BE2C (cell line): ENCODE results near the gene ZDHHC16.

Experiments
- DNase-seq: peaks from one replicate; pipeline ENCODE4 v3.0.0-alpha.2; 2020
- H3K27me3 ChIP-seq: fragments of 250-450 bp; sonication (Bioruptor Pico); 2 replicates; pipeline ENCODE4 v1.5.1; 2020; ENCODE audit warnings: mild to moderate bottlenecking
- H3K36me3 ChIP-seq: fragments of 250-450 bp; sonication (Bioruptor Pico); 2 replicates; pipeline ENCODE4 v1.5.1; 2020; ENCODE audit warnings: mild to moderate bottlenecking
- H3K4me1 ChIP-seq: fragments of 250-450 bp; sonication (Bioruptor Pico); 2 replicates; pipeline ENCODE4 v1.5.1; 2020
- H3K4me3 ChIP-seq: 2 replicates; pipeline ENCODE4 v1.5.1; 2011; ENCODE audit warnings: low read depth, low read length
- H3K9me3 ChIP-seq: fragments of 250-450 bp; sonication (Bioruptor Pico); 2 replicates; pipeline ENCODE4 v1.5.1; 2020
- CTCF ChIP-seq: IDR thresholded peaks from 2 replicates; pipeline ENCODE4 v1.5.1; 2012; ENCODE audit warnings: mild to moderate bottlenecking, low read depth, low read length

The ZDHHC16 gene

DNA sequence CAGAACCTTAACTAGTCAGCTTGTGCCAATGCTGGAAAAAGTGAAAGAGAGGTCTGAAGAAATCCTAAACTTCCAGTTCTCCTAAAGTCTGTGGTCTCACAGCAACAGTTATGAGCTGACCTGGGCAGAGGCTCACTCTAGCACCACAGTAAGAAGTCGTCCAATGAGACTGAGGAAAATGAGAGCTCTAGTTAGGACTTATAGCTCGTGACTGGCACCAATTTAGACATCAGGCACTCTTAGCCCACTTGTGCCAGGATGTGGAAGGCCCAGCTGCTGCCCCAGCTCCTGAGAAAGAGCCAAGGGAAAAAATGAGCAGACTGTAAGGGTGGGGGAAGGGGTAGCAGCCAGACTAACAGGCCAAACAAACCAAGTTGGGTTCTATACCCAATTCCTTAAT lies 44.6 kb downstream of the ZDHHC16 start:
- DNase-seq: no peak

GRCh38 chr10:97494151-97494550 lies 48.2 kb downstream of the ZDHHC16 start:
- DNase-seq: no peak
- Histone ChIP-seq H3K4me1 (no peaks in the 10 kb centered on the region), H3K9me3 (no peaks in the 10 kb centered on the region), H3K4me3 (no peak overlapping the region), H3K27me3 (peaks cover under 1% of the 10 kb centered on the region; the same call in 1 of the 2 replicates), H3K36me3 (peaks cover 7% of the 10 kb centered on the region)
- no peak for TF ChIP-seq CTCF

More for the DNA sequence above, 44.6 kb downstream of the ZDHHC16 start:
- no peak overlapping the region for H3K4me3 ChIP-seq
- no peak for TF ChIP-seq CTCF
- no peaks in the 10 kb centered on the region for H3K4me1 ChIP-seq
- no peaks in the 10 kb centered on the region for H3K27me3 ChIP-seq
- peaks cover 7% of the 10 kb centered on the region for H3K36me3 ChIP-seq
- no peaks in the 10 kb centered on the region for H3K9me3 ChIP-seq

DNA sequence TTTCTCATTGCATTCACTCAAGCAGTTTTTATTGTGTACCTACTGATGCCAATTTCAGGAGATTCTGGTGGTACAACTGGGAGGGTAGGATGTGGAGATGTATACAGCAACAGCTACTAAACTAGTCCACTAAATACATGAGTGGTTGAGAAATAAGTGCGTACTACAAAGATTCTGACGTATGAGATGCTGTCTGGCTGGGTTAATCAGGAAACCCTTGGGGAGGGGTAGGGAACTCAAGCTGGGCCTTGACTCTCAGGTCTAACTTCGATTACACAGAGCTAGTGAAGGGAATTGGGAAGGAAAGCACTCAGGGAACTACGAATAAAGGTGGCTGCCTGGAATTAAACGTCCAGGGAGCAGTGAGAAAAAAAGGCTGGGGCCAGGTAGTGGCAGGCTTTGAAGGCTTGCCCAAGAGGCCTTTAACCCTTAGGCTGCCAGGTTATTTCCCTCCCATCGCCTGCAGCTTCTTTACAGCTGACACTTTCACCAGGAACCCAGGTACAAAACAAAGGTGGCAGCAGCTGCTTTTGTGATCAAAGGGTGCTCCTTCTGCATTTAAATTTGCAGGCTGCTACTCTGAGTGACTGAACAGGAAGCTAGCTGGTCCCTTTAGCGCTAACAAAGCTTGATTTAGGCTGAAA lies 49.0 kb downstream of the ZDHHC16 start:
- TF ChIP-seq CTCF: no peak
- no peaks in the 10 kb centered on the region for H3K4me1 ChIP-seq

GRCh38 chr10:97497572-97498075 lies 51.6 kb downstream of the ZDHHC16 start:
- H3K4me3 ChIP-seq: peak overlapping the region; percentile 99
- no peaks in the 10 kb centered on the region for H3K9me3 ChIP-seq
- no peak for TF ChIP-seq CTCF
- DNase-seq: peak; percentile 85
- H3K36me3 ChIP-seq: peaks cover 7% of the 10 kb centered on the region
- H3K27me3 ChIP-seq: peaks cover 24% of the 10 kb centered on the region
- H3K4me1 ChIP-seq: no peaks in the 10 kb centered on the region

More for the DNA sequence above, 49.0 kb downstream of the ZDHHC16 start:
- Histone ChIP-seq H3K27me3 (peaks cover 8% of the 10 kb centered on the region), H3K9me3 (no peaks in the 10 kb centered on the region), H3K4me3 (no peak overlapping the region), H3K36me3 (peaks cover 7% of the 10 kb centered on the region)
- DNase-seq: no peak

GRCh38 chr10:97498076-97498840 lies 52.3 kb downstream of the ZDHHC16 start, which contains the start of gene MMS19:
MMS19 (minus strand) TSS chr10:97498422; CDS start chr10:97498384, 38 bp downstream.
- Histone ChIP-seq H3K4me1 (no peaks in the 10 kb centered on the region), H3K4me3 (peak within 1 kb of the TSS; percentile 99), H3K9me3 (no peaks in the 10 kb centered on the region), H3K36me3 (peaks cover 5% of the 10 kb centered on the region), H3K27me3 (peaks cover 24% of the 10 kb centered on the region)
- peak; percentile 100 for DNase-seq
- no peak for TF ChIP-seq CTCF
